OCI-LY7 (cell line): ENCODE results near the gene GNAQ. TPM values are rescaled to one million over a fixed set of nuclear protein-coding genes. Genes with fewer than 3 reads are reported as not detected.

Experiments used
- BruUV-seq: library from RNA; stranded (reverse); fragments of 400-500 nt; replicated peaks from 2 replicates; lab custom pipeline; 2021; lab: Mats Ljungman, UMichigan
- CTCF ChIA-PET: fragments of 300-600 bp; sonication (Branson Sonifier 250); formaldehyde crosslinking; loops from one replicate; lab custom pipeline; 2022; ENCODE audit warnings: antibody characterized with exemption; ENCODE audit not compliant: unreplicated experiment; lab: Charles Lee
- POLR2A ChIA-PET: fragments of 300-600 bp; sonication (Branson Sonifier 250); formaldehyde crosslinking; loops from one replicate; lab custom pipeline; 2022; ENCODE audit warnings: antibody characterized with exemption; lab: Charles Lee
- DNase-seq: peaks from one replicate; pipeline ENCODE4 v3.0.0-alpha.2; 2015; ENCODE audit warnings: low spot score
- H2AFZ ChIP-seq: fragments of 200-600 bp; sonication (generic), shearing (Covaris generic); 2 replicates; pipeline ENCODE4 v1.6.1; 2014; ENCODE audit warnings: mild to moderate bottlenecking, antibody characterized with exemption, low read length, moderate library complexity
- H3K27ac ChIP-seq: fragments of 200-600 bp; sonication (generic); 2 replicates; pipeline ENCODE4 v1.5.1; 2014; ENCODE audit warnings: mixed run types, low read depth, mild to moderate bottlenecking, moderate library complexity, low read length, inconsistent platforms; ENCODE audit not compliant: poor library complexity, severe bottlenecking
- H3K36me3 ChIP-seq: fragments of 200-600 bp; sonication (generic); 2 replicates; pipeline ENCODE4 v1.6.1; 2014; ENCODE audit warnings: mild to moderate bottlenecking, antibody characterized with exemption, low read length, moderate library complexity, mixed read lengths; ENCODE audit not compliant: insufficient read depth
- H3K4me1 ChIP-seq: fragments of 200-600 bp; sonication (generic); 2 replicates; pipeline ENCODE4 v1.5.1; 2014; ENCODE audit warnings: mild to moderate bottlenecking, low read length; ENCODE audit not compliant: insufficient read depth, poor library complexity, severe bottlenecking
- H3K4me2 ChIP-seq: fragments of 200-600 bp; sonication (generic); 2 replicates; pipeline ENCODE4 v1.6.1; 2014; ENCODE audit warnings: mild to moderate bottlenecking, low read length
- H3K4me3 ChIP-seq: fragments of 200-600 bp; sonication (generic); 2 replicates; pipeline ENCODE4 v1.5.1; 2014; ENCODE audit warnings: mild to moderate bottlenecking, low read depth, low read length; ENCODE audit not compliant: poor library complexity, severe bottlenecking
- H3K79me2 ChIP-seq: fragments of 200-600 bp; sonication (generic); 2 replicates; pipeline ENCODE4 v1.6.1; 2016; ENCODE audit warnings: low read depth, mild to moderate bottlenecking, low read length, moderate library complexity, mixed read lengths; ENCODE audit not compliant: insufficient read depth
- H3K9me2 ChIP-seq: fragments of 200-600 bp; sonication (generic); 2 replicates; pipeline ENCODE4 v1.6.1; 2016; ENCODE audit warnings: mild to moderate bottlenecking, low read length, mixed read lengths; ENCODE audit not compliant: insufficient read depth
- H3K9me3 ChIP-seq: fragments of 200-600 bp; sonication (generic); 2 replicates; pipeline ENCODE4 v1.6.1; 2014; ENCODE audit warnings: mild to moderate bottlenecking, mixed run types, low read length, mixed read lengths
- H4K20me1 ChIP-seq: fragments of 200-600 bp; sonication (generic); 2 replicates; pipeline ENCODE4 v1.6.1; 2014; ENCODE audit warnings: mild to moderate bottlenecking, antibody characterized with exemption, low read length, moderate library complexity, mixed read lengths; ENCODE audit not compliant: insufficient read depth
- CTCF ChIP-seq: fragments of 200-600 bp; sonication (generic); conservative IDR thresholded peaks from 2 replicates; pipeline ENCODE4 v1.5.1; 2014; ENCODE audit warnings: mild to moderate bottlenecking, antibody characterized with exemption, low read length, moderate library complexity, mixed read lengths
- EZH2phosphoT487 ChIP-seq: fragments of 200-600 bp; sonication (generic); IDR thresholded peaks from 2 replicates; pipeline ENCODE4 v1.6.1; 2018; ENCODE audit warnings: low read depth, borderline replicate concordance, mild to moderate bottlenecking, mixed run types, antibody characterized with exemption, low read length, moderate library complexity, mixed read lengths
- intact Hi-C: fragments of 100-400 bp; cut with micrococcal nuclease; formaldehyde crosslinking; loops from one replicate; pipeline ENCODE4 v1.10.0; 2022; ENCODE audit not compliant: unreplicated experiment
- total RNA-seq, 2 experiments: library from RNA; depleted of rRNA in 1 of 2; stranded (reverse); fragments of >200 nt in 1 of 2; shearing (Covaris generic) in 1 of 2; gene quantifications; 2 replicates each; pipeline ENCODE4 v1.2.3, GENCODE V29; 2014 to 2022

The GNAQ gene
- total RNA-seq, 2 experiments from 2014 or later = not detected

- no peak for DNase-seq
- Histone ChIP-seq H3K79me2 (no peaks in the 10 kb centered on the region), H3K9me2 (no peaks in the 10 kb centered on the region), H3K9me3 (no peaks in the 10 kb centered on the region), H3K4me1 (no peaks in the 10 kb centered on the region), H3K4me3 (no peak overlapping the region), H3K4me2 (no peak overlapping the region), H3K27ac (no peak overlapping the region), H3K36me3 (no peaks in the 10 kb centered on the region), H4K20me1 (no peaks in the 10 kb centered on the region), H2AFZ (no peak overlapping the region)
- TF ChIP-seq EZH2phosphoT487 (no peak), CTCF (no peak)
- intact Hi-C loops = no loop called here
- ChIA-PET POLR2A (no interaction called here), CTCF (no interaction called here)
- BruUV-seq = no TSS peak
These were observed 176.7 kb downstream of the GNAQ start for GRCh38 chr9:77854916-77855311.

- ChIA-PET POLR2A (no interaction called here), CTCF (no interaction called here)
- Histone ChIP-seq H4K20me1 (no peaks in the 10 kb centered on the region), H3K9me2 (no peaks in the 10 kb centered on the region), H3K4me1 (no peaks in the 10 kb centered on the region), H3K79me2 (no peaks in the 10 kb centered on the region), H3K4me2 (no peak overlapping the region), H3K4me3 (no peak overlapping the region), H2AFZ (no peak overlapping the region), H3K36me3 (no peaks in the 10 kb centered on the region), H3K9me3 (no peaks in the 10 kb centered on the region), H3K27ac (no peak overlapping the region)
- intact Hi-C loops = no loop called here
- BruUV-seq = no TSS peak
- no peak for DNase-seq
- TF ChIP-seq CTCF (no peak), EZH2phosphoT487 (no peak)
These were observed 177.2 kb downstream of the GNAQ start for GRCh38 chr9:77854258-77854915.

- ChIA-PET CTCF (no interaction called here), POLR2A (no interaction called here)
- no peaks in the 10 kb centered on the region for H3K79me2 ChIP-seq
- H3K36me3 ChIP-seq = no peaks in the 10 kb centered on the region
- no peak overlapping the region for H3K4me2 ChIP-seq
- TF ChIP-seq CTCF = no peak
- TF ChIP-seq EZH2phosphoT487 = no peak
- no TSS peak for BruUV-seq
- H3K4me1 ChIP-seq = no peaks in the 10 kb centered on the region
- no peak overlapping the region for H3K4me3 ChIP-seq
- no peaks in the 10 kb centered on the region for H4K20me1 ChIP-seq
- H3K9me3 ChIP-seq = no peaks in the 10 kb centered on the region
- no peak for DNase-seq
- intact Hi-C loops = no loop called here
- no peaks in the 10 kb centered on the region for H3K9me2 ChIP-seq
- no peak overlapping the region for H3K27ac ChIP-seq
- H2AFZ ChIP-seq = no peak overlapping the region
These were observed 177.9 kb downstream of the GNAQ start for GRCh38 chr9:77853716-77854115.
